Mesodermal cell (in vitro differentiated cells): ENCODE measurements around the gene WNT7A.

Experiments used
- H3K27ac ChIP-seq: 2 replicates; pipeline ENCODE4 v1.7.0; 2013; ENCODE audit warnings: mild to moderate bottlenecking, low read depth, low read length, moderate library complexity; ENCODE audit not compliant: severe bottlenecking
- H3K36me3 ChIP-seq: 2 replicates; pipeline ENCODE4 v1.7.1; 2013; ENCODE audit warnings: mild to moderate bottlenecking, low read length, moderate library complexity; ENCODE audit not compliant: control insufficient read depth, insufficient read depth
- H3K4me1 ChIP-seq: one replicate; pipeline ENCODE4 v1.7.1; 2013; ENCODE audit warnings: mild to moderate bottlenecking, low read length; ENCODE audit not compliant: insufficient read depth, control insufficient read depth, poor library complexity, severe bottlenecking
- H3K4me3 ChIP-seq: 2 replicates; pipeline ENCODE4 v1.7.0; 2013; ENCODE audit warnings: low read length, control low read depth, mild to moderate bottlenecking; ENCODE audit not compliant: insufficient read depth, poor library complexity, severe bottlenecking; ENCODE audit errors: extremely low read depth
- H3K9me3 ChIP-seq: 2 replicates; pipeline ENCODE4 v1.7.1; 2013; ENCODE audit warnings: mild to moderate bottlenecking, low read length, moderate library complexity; ENCODE audit not compliant: control insufficient read depth
- WGBS, 2 experiments: methylation state at CpG; one replicate each; pipeline ENCODE4 v1.1.5; 2013; ENCODE audit warnings: missing lambda C conversion rate in 2 of 2; ENCODE audit not compliant: insufficient coverage in 2 of 2; 5-methylcytosine and 5-hydroxymethylcytosine counted together

Gene WNT7A

DNA sequence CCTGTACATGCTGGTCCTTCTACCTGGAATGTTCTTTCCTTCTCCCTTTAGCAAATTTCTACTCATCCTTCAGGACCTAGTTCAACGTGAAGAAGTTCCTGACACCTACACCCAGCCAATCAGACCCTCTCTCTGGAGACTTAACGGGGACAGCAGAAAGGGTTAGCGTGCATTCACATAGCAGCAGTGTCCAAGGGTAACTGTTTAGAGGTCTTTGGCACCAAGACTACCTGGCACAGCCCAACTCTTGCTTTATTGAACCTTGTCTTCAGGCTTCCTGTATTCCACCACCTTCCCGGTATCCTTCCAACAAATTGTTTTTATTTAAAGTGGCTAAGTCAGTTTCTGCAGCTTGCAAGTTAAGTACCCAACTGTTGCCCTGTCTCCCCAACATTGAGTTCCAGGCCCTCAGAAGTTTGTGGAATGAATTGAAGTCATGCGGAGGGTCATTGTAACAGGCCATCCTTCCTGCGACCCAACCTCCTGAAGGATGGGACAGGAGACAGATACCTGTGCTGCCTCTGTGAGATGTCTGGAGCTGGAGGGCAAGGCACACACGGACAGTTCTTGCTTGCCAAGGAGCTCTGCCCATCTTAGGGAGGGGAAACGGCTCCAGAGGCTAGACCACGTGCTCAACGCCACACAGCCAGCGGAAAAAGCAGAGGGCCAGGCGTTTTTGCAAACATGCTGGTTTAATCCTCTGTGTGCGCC, 14.4 kb upstream of the WNT7A start:
- Histone ChIP-seq H3K4me1 (peaks cover 11% of the 10 kb centered on the region), H3K36me3 (no peaks in the 10 kb centered on the region), H3K4me3 (no peak overlapping the region), H3K9me3 (no peaks in the 10 kb centered on the region), H3K27ac (no peak overlapping the region)
- 91 to 92% methylated on average over 12 of the region's 13 CpGs for WGBS, 2 experiments

DNA sequence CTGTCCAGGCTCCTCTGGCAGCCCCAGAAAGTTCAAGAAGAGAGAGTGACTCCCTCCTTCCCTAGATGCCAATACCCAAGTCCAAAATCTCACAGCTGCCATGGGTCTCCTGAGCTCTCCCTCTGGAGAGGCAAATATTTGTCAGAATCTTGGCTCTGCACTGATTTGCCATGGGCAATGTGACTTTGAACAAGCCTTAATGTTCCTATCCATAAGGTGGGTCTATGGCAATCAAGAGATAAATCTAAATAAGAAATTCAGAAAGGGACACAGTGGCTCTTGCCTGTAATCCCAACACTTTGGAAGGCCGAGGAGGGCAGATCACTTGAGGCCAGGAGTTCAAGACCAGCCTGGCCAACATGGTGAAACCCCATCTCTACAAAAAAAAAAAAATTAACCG, 12.4 kb upstream of the WNT7A start:
- H3K9me3 ChIP-seq, result no peaks in the 10 kb centered on the region
- H3K4me1 ChIP-seq, result peaks cover 11% of the 10 kb centered on the region
- no peak overlapping the region for H3K4me3 ChIP-seq
- H3K27ac ChIP-seq, result no peak overlapping the region
- H3K36me3 ChIP-seq, result no peaks in the 10 kb centered on the region
- WGBS, 2 experiments, result 92 to 100% methylated on average over 1 to 2 of the region's 2 CpGs

DNA sequence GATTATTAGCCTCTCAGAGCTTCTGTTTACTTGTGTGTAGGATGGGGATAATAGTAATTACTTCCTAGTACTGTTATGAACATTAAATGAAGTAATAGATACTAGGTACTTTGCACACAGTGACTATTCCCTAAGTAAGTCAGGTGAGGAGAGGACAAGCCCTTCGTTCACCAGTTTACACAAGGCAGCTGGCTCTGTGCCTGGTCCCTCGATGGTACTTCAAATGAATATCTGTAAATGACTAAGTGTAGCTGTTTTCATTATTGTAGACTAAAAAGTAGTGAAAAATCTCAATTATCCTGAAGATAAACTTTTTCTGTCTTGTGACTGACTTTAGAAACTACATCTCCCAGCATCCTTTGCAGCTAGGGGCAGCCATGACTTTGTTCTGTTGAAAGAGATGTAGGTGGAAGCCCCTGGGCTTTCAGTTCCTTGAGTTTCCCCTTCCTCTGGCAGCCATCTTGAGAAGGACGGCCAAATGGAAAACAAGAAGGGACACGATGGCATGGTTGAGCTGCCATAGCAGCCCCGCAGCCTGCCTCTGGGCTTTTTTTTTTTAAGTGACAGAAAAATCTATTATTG, 11.7 kb upstream of the WNT7A start:
- 79 to 100% methylated on average over 2 to 3 of the region's 5 CpGs for WGBS, 2 experiments
- Histone ChIP-seq H3K27ac (no peak overlapping the region), H3K9me3 (no peaks in the 10 kb centered on the region), H3K36me3 (no peaks in the 10 kb centered on the region), H3K4me3 (no peak overlapping the region), H3K4me1 (peaks cover 11% of the 10 kb centered on the region)

DNA sequence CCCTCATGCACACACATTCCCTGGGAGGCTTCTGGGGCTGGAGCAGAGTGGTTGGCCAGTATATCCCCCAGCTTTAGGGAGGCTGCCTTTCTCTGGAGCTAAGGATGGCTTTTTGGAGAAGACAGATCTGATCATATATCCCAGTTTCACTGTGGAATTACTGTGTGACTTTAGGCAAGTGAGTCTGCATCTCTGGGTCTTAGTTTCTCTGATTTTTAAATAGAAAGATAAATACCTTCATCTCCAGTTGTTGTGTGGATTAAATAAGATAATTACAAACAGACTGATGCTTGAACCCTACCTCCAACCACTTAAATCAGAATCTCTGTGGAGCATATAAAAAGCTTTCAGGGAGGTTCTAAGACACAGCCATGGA, 11.1 kb upstream of the WNT7A start:
- H3K9me3 ChIP-seq, result no peaks in the 10 kb centered on the region
- H3K4me1 ChIP-seq, result peaks cover 11% of the 10 kb centered on the region
- H3K4me3 ChIP-seq, result no peak overlapping the region
- H3K27ac ChIP-seq, result no peak overlapping the region
- no peaks in the 10 kb centered on the region for H3K36me3 ChIP-seq

GRCh38 chr3:13890377-13891016, 10.6 kb upstream of the WNT7A start:
- H3K4me1 ChIP-seq, result peaks cover 11% of the 10 kb centered on the region
- H3K36me3 ChIP-seq, result no peaks in the 10 kb centered on the region
- 74 to 79% methylated on average over 11 of the region's 13 CpGs for WGBS, 2 experiments
- no peaks in the 10 kb centered on the region for H3K9me3 ChIP-seq
- no peak overlapping the region for H3K27ac ChIP-seq
- no peak overlapping the region for H3K4me3 ChIP-seq

GRCh38 chr3:13888576-13888975, 8.7 kb upstream of the WNT7A start:
- H3K4me3 ChIP-seq, result no peak overlapping the region
- H3K4me1 ChIP-seq, result peaks cover 11% of the 10 kb centered on the region
- no peak overlapping the region for H3K27ac ChIP-seq
- H3K36me3 ChIP-seq, result no peaks in the 10 kb centered on the region
- H3K9me3 ChIP-seq, result no peaks in the 10 kb centered on the region
- WGBS, 2 experiments, result 100% methylated on average over 1 of the region's 1 CpG; no CpG with 5 or more reads in 1 of the 2 experiments

DNA sequence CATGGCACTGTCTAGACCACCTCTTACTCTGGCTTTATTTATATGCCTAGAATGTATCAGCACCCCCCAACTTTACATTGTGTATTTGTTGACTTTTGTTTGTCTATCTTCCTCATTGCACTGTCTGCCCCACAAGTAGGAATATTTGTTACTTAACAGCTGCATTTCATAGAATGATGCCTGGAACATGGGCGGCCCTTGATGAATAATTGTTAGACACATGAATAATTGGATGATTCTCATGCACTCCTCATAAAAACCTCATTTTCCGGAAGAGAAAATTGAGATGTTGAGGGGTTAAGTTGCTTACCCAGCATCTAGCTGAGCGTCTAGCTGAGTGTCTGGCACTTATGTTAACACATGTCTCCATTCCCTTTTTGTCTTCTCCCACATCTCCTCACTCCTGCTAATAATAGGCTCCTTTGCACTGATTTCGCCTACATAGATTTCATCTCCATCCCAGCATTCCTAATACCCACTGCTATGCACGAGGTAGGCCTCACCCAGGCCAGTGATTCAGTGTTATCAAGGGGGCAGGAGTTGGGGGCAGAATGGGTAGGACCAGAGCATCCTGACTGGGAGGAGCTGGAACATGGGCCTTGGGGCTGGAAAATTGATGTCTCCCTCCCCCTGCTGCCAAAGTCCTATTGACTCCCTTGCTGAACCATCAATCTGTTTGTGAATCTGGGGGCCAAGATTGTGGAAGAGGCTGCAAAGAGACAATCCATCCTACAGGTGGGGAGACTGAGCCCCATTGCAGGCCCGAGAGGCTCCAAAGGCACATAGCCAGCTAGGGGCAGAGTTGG, 7.8 kb upstream of the WNT7A start:
- Histone ChIP-seq H3K27ac (no peak overlapping the region), H3K4me1 (peaks cover 11% of the 10 kb centered on the region), H3K36me3 (no peaks in the 10 kb centered on the region), H3K4me3 (no peak overlapping the region), H3K9me3 (no peaks in the 10 kb centered on the region)
- 72 to 92% methylated on average over 3 of the region's 6 CpGs for WGBS, 2 experiments

GRCh38 chr3:13886593-13887129, 6.8 kb upstream of the WNT7A start:
- H3K9me3 ChIP-seq, result no peaks in the 10 kb centered on the region
- no peak overlapping the region for H3K27ac ChIP-seq
- peaks cover 11% of the 10 kb centered on the region for H3K4me1 ChIP-seq
- no peaks in the 10 kb centered on the region for H3K36me3 ChIP-seq
- no peak overlapping the region for H3K4me3 ChIP-seq
- 68 to 89% methylated on average over 3 to 4 of the region's 4 CpGs for WGBS, 2 experiments

DNA sequence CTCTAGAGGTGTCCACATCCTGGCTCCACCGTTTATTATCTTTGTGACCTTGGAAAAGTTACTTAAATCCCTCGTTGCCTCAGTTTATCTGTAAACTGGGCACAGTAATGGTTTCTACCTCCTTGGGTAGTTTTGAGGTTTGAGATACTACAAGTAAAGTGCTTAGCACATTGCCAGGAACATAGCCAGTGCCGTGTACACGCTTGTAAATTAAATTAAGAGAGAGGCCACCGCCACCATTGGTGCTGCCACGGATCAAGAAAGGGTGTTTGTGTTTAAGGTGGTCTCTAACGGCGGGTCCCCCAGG, 5.8 kb upstream of the WNT7A start:
- H3K36me3 ChIP-seq, result no peaks in the 10 kb centered on the region
- no peak overlapping the region for H3K27ac ChIP-seq
- H3K4me1 ChIP-seq, result peaks cover 5% of the 10 kb centered on the region
- no peaks in the 10 kb centered on the region for H3K9me3 ChIP-seq
- H3K4me3 ChIP-seq, result no peak overlapping the region
- 35 to 38% methylated on average over 4 to 6 of the region's 8 CpGs for WGBS, 2 experiments

- 24 to 33% methylated on average over 5 to 7 of the region's 7 CpGs for WGBS, 2 experiments
- H3K4me3 ChIP-seq, result no peak overlapping the region
- H3K36me3 ChIP-seq, result no peaks in the 10 kb centered on the region
- H3K27ac ChIP-seq, result no peak overlapping the region
- H3K9me3 ChIP-seq, result no peaks in the 10 kb centered on the region
- no peaks in the 10 kb centered on the region for H3K4me1 ChIP-seq
Measured at GRCh38 chr3:13884851-13885703, 5.2 kb upstream of the WNT7A start.
